Right forelimb (tissue), 1 donor: ENCODE results near the gene ALCAM.
"Not testable (repeated sequence)": the region's sequence is repeated elsewhere in the genome, so short reads cannot be mapped to it uniquely, and the experiment has no call there.

Source experiments
- DNase-seq: peaks from one replicate; pipeline ENCODE4 v3.0.0-alpha.2; 2018

The ALCAM gene

DNA sequence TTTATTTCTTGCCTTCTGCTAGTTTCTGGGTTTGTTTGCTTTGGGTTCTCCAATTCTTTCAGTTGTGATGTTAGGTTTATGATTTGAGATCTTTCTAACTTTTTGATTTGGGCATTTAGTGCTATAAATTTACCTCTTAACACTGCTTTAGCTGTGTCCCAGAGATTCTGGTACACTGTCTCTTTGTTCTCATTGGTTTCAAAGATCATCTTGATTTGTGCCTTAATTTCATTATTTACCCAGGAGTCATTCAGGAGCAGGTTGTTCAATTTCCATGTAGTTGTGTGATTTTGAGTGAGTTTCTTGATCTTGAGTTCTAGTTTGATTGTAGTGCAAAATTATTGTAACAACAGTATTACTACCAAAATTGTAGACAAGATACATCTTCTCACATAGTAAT lies 25.9 kb downstream of the ALCAM start:
- DNase-seq, result not testable (repeated sequence)

DNA sequence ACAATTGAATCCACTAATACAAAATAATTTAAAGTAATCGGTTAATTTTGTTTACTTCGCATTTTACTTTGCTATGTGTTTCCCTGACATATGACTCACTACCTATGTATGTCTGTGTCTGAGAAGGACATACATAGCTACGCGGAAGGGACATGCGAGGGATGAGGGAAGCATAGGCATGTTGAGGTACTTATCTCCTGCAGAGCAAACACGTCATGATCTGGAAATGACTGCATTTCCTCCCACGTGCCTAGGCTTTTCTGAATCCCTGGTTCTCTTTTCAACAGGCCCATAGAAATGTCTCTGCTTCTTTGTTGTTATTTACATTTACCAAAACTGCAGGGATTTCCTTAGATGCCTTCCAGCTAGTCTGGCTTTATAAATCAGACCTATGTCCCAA lies 27.5 kb downstream of the ALCAM start:
- DNase-seq, result no peak

DNA sequence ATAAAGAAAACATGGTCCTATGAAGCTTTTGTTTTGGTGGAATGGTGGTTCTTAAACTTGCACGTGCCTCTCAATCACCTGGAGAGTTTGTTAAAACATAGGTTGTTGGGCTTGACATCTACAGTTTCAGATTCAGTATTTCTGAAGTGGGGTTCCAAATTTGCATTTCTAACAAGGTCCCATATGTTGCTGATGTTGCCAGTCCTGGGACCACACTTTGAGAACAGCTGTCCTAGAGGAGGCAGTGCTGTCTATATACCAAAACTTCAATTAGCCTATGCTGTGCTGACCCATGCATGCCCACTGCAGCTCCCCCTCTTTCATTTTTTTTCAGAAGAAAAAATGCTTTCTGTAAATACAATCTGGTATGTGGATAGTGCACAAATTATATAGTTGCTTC lies 31.3 kb downstream of the ALCAM start:
- DNase-seq, result no peak

DNA sequence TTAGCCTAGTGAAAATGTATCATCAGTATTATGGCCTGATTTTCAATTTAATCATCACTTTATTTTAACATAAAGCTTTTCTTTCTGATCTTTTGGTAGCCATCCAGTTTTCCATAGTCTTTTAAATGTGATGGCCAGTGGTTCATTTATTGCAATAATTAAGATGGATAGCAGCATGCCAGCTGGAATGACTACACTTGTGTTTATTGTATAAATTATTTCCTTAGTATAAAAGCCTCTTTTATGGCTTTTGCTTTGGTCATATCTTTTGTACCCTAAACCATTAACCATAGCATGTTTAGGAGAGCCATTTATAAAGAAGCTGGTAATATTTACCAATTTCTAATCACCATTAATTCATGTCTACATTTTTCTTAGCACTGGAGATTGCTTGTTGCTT lies 31.7 kb downstream of the ALCAM start:
- DNase-seq, result no peak

GRCh38 chr3:105399062-105399461 lies 32.4 kb downstream of the ALCAM start:
- DNase-seq, result no peak

GRCh38 chr3:105399611-105400010 lies 32.9 kb downstream of the ALCAM start:
- no peak for DNase-seq

DNA sequence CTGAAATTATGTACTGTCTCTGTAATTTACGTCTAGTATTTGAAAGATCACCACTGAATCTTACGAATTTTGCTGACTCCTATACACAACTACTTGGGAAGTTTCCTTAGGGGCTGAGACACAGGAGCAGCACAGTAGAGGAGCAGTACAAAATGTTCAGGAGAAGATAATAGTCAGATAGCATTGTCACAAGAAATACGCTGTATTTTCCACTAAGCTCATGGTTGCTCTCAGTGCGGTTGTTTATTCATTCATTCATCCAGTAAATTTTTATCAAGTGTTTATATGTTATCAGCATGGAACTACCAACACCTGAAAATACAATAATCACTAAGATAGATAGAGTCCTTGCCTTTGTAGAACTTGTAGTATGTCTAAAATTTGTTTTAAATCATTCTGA lies 34.5 kb downstream of the ALCAM start:
- no peak for DNase-seq

DNA sequence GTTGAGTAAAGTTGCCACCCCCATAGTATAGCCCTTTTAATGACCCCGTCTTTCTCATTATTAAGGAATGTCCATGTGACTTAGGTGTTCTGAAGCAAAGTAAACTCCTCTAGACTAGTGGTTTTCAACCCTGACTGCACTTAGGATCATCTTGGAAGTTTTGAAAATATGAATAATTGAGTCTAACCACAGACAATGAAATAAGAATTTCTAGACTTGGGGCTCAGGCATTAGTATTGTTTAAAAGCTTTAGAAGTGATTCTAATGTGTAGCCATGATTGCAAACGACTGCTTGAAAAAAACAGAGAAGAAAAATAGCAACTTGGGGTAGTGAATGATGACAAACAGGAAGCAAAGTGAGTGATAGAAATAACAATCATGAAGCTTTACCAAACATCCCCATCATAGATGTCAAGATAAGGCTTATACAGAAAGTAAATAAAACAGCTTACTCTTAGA lies 35.0 kb downstream of the ALCAM start:
- no peak for DNase-seq

DNA sequence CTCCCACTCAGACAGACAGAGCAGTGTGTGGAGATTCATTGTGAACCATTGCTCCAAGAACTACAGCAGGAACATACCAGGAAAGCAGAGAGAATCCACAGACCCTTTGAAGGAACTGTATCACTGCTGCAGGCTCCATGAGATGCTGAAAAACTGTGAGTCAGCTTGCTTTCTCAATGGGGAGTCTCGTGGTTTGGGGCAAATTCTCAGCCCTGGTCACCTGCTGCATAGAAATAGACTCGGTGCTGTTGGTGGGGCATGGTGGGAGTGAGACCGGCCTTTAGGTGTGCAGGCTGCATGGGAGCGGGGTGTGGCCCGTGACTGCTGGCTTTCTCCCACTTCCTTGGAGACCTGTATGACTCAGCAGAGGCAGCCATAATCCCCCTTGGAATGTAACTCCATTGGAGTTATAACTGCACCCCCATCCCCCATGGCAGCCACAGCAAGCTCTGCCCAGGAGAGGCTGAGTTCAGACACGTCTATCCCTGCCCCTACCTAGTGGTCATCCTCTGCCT lies 35.6 kb downstream of the ALCAM start:
- no peak for DNase-seq

DNA sequence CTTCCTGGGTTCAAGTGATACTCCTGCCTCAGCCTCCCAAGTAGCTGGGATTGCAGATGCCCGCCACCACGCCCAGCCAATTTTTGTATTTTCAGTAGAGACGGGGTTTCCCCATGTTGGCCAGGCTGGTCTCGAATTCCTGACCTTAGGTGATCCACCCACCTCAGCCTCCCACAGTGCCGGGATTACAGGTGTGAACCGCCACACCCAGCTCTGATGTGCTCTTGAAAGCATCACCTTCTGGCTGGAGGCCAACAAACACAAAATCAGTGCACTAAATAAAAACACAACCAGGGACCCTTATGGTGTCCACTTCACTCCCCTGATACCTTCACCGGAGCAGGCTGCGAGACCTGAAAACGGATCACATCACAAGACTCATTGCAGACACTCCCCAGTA lies 36.3 kb downstream of the ALCAM start:
- not testable (repeated sequence) for DNase-seq

- DNase-seq, result no peak
Observed at GRCh38 chr3:105406268-105406667, 39.6 kb downstream of the ALCAM start.

GRCh38 chr3:105409364-105409763 lies 42.7 kb downstream of the ALCAM start:
- DNase-seq, result no peak

DNA sequence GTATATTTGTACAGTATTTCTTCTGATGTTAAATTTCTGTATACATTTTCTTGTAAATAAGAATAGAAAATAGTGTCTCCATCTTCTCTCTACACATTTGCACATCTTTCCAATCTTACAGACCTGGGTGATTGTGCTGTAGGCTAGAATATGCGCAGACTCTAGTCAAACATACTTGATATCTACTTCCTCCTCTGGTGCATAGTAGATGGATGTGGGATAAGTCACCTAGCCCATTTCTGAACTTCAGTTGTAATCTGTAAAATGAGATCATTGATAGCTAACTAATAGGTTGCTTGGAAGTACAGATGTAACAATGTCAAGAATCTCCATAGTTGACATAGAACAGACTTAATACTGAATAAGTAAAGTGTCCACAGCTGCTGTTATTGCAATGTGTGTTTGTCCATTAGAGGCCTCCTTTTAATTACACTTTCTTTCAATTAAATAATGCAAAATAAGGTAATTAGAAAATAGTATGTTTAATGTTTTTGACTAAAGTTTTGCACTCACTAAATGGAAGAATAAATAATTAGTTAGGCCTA lies 46.7 kb downstream of the ALCAM start:
- DNase-seq, result no peak

GRCh38 chr3:105414841-105415240 lies 48.1 kb downstream of the ALCAM start:
- DNase-seq, result no peak

DNA sequence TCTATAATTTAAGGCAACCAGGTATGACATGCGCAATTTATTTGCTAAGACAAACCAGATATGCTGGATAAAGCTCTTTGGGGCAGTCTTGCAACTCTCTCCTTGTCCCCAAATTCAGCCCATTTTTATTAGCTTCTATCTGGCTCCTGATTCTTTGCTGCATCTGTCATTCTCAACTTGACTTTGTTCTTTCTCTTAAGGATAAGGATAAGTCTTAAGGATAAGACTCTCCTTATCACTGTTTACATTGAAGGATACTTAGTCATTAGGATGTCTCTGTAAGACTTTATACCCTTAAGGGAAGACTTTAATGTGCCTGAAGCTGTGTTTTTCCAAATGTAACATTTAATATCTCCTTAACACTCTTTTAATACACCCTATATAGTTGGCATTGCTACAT lies 49.2 kb downstream of the ALCAM start:
- DNase-seq, result no peak

GRCh38 chr3:105417525-105418289 lies 51.0 kb downstream of the ALCAM start:
- DNase-seq, result no peak

GRCh38 chr3:105422645-105423044 lies 55.9 kb downstream of the ALCAM start:
- no peak for DNase-seq

DNA sequence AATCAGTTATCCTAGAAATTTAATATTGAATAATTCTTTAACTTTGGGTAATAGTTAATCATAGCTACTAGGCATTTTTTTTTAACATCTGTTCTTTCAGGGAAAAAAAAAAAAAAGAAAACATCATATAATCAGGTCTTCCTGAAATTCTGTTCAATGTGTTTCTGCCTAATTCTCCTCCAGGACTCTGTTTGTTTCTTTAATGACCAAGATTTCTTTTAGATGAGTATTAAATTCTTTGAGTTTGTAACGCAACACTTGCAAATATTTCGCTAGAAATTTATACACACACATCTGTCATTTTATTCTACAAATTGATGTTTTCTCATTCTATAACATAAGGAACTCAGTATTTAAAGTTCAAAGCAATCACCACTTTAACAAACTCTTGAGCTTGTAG lies 56.7 kb downstream of the ALCAM start:
- no peak for DNase-seq

GRCh38 chr3:105424412-105425152 lies 57.9 kb downstream of the ALCAM start:
- no peak for DNase-seq

DNA sequence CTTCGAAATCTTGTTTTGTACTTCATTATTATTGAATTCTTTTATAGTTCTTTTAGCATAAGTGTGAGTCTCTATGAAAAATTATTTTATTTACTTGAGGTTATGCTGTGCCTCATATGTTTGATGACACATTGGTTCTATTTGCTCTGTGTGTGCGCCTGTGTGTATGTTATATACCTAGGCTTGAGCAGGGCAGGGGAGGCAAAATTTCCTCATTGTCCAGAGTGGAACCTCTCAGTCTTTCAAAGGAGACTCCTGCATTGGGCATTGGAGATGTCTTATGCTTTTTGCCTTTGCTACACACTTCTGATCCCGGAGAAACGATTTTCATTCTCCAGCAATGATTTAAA lies 58.4 kb downstream of the ALCAM start:
- DNase-seq, result no peak

- DNase-seq, result no peak
Observed at GRCh38 chr3:105427332-105427731, 60.6 kb downstream of the ALCAM start.

- no peak for DNase-seq
Observed at GRCh38 chr3:105429034-105429762, 62.5 kb downstream of the ALCAM start.

GRCh38 chr3:105430455-105430854 lies 63.7 kb downstream of the ALCAM start:
- no peak for DNase-seq
